ENCODE results near the gene ACTBL2.

GRCh38 chr5:57470339-57470738, 12.3 kb downstream of the ACTBL2 start:
- TF ChIP-seq CTCF (IDR thresholded peaks at IDR 0.05; ENCODE audit: insufficient read depth, low read length): no peak
- no peak for TF ChIP-seq SPI1 (IDR thresholded peaks at IDR 0.05; ENCODE audit: borderline replicate concordance, low read depth)

Measured in HL-60 (cell line).